ENCODE data around the gene NXT1.
"Not testable (repeated sequence)": the region's sequence is repeated elsewhere in the genome, so short reads cannot be mapped to it uniquely, and the experiment has no call there.

Gene NXT1

GRCh38 chr20:23350196-23350903 lies at the start of gene NXT1:
NXT1 (plus strand) TSS chr20:23350791; CDS start chr20:23354042, 3,251 bp downstream.
- DNase-seq, result peak; percentile 98

GRCh38 chr20:23301436-23302050 lies 49.0 kb upstream of the NXT1 start:
- no peak for DNase-seq

DNA sequence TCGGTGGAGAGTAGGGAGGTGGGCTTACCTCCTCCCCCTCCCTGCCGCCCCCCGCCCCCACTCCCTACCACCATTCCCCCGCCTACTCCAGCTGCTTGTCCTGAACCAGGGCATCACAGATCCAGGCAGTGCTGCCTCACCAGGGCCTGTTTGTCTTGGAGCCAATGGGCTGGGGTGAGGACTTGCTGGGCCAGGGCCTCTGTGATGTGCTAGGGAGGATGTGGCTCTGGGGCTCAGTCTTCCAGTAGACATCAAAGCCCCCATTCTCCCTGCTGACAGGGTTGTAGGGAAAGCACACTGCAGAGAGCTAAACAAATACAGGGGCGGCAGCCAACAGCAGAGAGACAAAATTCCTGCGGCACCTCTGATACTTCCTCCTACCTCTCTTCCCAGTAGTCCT lies 48.2 kb upstream of the NXT1 start:
- DNase-seq, result no peak

DNA sequence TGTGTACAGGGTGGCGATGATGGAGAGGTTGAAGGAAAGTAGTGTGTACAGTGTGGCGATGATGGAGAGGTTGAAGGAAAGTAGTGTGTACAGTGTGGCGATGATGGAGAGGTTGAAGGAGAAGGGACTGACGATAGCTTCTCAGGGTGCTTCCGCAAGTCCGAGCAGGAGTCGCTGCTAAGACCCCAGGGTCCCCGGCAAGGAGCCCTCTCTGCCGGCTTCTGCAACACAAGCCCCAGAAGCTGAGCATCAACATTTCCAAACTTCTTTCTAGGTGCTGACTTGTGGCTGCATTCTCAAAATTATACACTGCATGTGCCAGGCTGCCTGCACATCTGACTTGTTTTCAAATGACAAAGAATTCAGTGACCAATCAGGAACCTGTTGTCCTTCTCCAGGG lies 47.8 kb upstream of the NXT1 start:
- no peak for DNase-seq

DNA sequence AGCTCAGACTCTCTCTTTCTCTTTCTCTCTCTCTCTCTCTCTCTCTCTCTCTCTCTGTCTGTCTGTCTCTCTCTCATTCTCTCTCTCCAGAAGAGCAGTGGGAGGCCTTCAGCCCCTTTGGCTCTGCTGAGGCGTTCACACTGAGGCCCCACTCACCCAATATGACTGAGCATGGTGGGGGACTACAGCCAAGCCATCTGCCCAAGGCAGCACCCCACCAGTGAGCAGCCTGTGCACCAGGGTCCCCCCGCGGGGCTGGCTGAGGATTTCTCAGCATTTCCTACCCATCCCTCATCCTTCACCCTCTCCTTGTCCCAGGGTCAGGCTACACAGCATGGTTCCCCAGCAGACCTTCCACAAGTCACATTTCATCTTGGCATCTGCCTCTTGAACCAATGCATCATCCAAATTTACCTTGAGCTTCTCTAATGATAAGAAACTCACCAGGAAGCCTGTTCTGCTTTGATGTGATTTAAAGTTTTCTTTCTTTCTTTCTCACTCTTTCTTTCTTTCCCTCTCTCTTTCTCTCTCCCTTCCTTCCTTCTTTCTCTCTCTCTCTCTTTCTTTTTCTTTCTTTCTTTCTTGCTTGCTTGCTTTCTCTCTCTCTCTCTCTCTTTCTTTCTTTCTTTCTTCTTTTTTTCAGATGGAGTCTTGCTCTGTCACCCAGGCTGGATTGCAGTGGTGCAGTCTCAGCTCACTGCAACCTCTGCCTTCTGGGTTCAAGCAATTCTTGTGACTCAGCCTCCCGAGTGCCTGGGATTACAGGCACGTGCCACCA lies 47.1 kb upstream of the NXT1 start:
- no peak for DNase-seq

- no peak for DNase-seq
Observed at GRCh38 chr20:23304616-23305015, 46.0 kb upstream of the NXT1 start.

DNA sequence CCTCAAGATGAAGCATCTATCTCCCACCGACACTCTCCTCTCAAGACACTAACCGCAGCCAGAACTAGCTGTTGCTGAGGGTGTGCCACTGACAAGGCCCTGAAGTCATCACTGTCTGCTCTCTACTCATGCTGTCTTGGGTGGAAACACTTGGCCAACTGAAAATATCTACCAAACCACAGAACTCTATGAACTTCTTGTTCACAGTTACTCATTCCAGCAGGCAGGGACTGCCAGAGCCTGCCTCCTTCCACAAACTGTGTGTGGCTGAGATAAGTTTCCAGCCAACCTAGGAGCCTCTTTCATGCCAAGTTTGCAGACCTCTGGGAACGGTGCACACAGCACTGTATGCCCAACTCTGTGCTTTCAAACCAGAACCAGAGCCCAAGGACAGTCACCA lies 45.5 kb upstream of the NXT1 start:
- no peak for DNase-seq

DNA sequence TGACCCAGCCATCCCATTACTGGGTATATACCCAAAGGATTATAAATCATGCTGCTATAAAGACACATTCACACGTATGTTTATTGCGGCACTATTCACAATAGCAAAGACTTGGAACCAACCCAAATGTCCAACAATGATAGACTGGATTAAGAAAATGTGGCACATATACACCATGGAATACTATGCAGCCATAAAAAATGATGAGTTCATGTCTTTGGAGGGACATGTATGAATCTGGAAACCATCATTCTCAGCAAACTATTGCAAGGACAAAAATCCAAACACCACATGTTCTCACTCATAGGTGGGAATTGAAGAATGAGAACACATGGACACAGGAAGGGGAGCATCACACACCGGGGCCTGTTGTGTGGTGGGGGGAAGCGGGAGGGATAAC lies 43.2 kb upstream of the NXT1 start:
- not testable (repeated sequence) for DNase-seq

DNA sequence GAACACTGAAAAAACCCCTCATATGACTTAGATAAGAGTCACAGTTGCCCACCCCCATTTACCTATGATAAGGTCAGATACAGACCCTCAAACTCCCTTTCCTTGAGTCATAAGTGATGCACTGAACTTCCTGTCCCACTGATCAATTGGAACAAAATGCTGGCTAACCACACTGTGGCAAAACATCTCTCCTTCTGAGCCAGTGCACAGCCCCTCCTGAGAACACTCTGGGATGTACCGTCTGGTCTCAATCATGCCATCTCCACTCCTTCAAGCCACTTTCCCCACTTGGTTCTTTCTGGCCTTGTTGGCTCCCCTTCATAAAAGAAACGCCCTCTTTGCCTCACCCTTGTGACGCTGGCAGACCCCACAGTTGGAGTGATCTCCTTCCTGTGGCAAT lies 42.6 kb upstream of the NXT1 start:
- DNase-seq, result no peak

GRCh38 chr20:23308908-23309307 lies 41.7 kb upstream of the NXT1 start:
- DNase-seq, result no peak

DNA sequence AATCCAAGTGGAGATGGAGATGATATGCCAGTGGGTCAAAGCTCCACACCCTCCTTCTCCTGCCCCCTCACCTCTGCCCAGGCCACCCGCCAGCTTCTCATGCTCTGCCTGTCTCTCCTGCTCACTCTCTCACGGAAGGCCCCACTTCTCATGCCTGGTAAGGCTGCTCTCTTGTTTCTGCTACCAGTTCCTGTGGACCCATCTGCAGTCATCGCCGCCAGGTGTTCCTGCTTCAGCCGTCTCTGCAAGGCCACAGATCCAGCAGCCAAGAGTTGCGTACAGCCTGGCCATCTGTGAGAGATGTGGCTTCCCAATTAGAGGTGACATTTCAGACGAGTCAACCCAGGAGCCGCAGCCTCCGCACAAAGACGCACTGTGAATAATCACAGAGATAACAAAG lies 40.8 kb upstream of the NXT1 start:
- no peak for DNase-seq

DNA sequence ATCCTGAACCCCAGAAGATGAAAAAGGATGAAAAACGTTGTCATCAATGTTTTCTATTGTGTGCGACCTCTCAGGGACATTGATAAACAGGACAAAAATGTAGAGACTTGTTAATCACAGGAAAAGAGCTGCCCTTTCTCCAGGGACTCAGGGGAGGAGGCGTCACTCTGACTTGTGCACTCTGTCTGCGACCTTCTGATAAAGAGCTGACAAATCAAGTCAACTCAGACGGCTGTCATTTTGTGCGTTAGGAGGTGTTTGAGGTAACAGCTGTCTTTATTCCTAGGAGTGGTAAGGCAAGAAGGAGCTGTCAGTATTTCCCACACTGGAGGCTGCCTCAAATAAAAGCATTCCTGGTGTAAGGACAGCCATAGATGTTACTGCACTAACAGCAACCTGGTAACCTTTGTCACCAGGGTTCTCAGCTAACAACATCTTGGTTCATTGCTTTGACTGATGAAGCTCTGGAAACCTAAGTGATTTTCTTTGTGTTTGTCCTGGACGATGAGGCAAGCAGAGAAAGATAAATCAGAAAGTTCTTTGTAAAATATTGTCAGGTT lies 38.6 kb upstream of the NXT1 start:
- no peak for DNase-seq

DNA sequence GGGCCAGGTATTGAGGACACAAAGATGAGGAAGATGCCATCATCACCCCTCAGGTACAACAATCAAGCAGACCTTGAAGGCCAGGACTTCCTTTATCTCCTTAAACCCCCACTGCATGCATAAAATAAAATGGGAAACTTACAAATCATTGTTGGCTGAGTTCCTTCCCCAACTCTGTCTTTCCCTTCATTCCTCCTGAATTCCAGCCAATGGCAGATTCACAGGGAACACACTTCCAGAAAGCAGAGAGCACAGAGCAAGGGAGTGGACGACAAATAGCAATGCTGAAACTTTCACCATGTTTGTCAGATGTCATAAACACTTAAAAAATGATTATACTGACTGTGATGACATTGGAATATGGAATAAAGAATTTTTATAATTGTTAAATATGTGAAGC lies 37.3 kb upstream of the NXT1 start:
- no peak for DNase-seq

GRCh38 chr20:23314699-23315098 lies 35.9 kb upstream of the NXT1 start:
- no peak for DNase-seq

DNA sequence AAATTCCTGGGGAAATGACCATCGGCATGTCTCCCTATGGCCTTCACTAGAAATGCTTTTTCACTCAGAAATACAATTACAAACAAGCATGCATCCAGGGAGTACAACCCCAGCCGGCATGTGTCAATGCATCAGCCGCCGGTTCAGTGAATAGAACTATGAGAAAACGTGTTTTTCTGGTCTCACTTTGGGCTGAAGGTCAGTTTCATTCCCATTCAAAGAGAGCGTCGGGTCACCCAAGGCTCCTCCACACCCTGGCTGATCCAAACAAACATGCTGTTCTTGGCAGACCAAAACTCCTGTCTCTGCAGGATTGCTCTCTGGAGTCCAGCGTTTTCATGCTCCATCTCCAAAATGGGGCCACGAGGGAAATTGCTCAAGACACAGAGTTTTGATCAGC lies 35.5 kb upstream of the NXT1 start:
- no peak for DNase-seq

DNA sequence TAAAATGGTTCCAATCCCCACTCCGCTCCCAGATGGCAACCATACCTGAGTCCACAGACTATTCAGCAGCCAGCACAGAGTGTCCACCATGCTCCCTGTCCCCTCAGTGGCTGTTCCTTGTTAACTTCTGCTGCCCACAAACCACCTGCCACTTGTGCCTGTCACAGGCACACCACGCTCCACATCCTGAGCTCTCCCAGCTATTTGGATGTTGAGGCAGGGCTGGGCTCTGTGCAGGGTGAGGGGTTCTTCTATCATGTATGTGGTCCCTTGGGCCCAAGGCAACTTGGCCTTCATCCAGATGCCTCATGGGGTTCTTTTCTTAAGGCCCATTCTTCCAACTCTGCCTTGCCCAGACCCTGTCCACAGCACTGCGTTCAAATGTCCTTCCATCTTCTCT lies 34.0 kb upstream of the NXT1 start:
- no peak for DNase-seq

GRCh38 chr20:23317081-23317480 lies 33.5 kb upstream of the NXT1 start:
- DNase-seq, result no peak

GRCh38 chr20:23318347-23318746 lies 32.2 kb upstream of the NXT1 start:
- DNase-seq, result no peak

- no peak for DNase-seq
Observed at GRCh38 chr20:23320317-23320716, 30.3 kb upstream of the NXT1 start.

DNA sequence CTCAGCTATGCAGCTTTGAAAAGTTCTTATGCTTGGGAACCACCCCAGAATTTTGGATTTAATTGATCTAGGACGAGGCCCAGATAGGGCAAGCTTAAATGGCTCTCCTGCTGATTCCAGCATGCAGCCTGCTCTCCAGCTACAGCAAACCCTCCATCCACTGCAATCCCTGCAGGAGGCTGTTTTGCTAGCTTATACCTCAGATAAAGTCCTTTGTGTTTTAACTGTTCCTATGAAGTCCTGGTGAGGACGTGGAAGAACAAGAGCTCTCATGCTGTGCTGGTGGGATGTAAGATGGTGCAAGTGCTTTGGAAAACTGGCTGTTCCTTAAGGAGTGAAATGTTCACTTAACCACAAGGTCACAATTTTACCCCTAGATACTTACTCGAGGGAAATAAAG lies 25.5 kb upstream of the NXT1 start:
- no peak for DNase-seq

DNA sequence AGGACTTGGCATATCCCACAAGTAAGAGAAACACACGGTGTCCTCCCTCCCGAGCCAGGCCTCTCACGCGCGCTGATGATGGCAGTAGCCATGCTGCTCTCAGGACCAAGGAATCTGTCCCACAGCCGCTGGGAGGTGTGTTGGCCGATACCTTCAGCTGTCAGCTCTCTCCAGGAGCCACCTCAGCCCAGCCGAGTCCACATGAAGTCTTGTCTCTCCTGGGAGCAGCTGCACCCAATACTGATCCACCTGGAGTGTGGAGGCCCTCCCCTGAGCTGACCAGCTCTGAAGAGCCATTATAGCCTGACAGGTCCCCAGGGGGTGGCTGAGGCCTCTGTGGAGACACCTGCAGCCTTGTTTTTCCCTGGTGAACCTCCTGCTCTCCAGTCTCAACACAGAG lies 23.8 kb upstream of the NXT1 start:
- DNase-seq, result no peak

- DNase-seq, result no peak
Observed at GRCh38 chr20:23327617-23328333, 22.8 kb upstream of the NXT1 start.
